ENCODE data around the gene FADS1. TPM values are rescaled to one million over a fixed set of nuclear protein-coding genes. Genes with fewer than 3 reads are reported as not detected.

FADS1 gene
- total RNA-seq, 1 donor from 2014 or later: 64.7 TPM

DNA sequence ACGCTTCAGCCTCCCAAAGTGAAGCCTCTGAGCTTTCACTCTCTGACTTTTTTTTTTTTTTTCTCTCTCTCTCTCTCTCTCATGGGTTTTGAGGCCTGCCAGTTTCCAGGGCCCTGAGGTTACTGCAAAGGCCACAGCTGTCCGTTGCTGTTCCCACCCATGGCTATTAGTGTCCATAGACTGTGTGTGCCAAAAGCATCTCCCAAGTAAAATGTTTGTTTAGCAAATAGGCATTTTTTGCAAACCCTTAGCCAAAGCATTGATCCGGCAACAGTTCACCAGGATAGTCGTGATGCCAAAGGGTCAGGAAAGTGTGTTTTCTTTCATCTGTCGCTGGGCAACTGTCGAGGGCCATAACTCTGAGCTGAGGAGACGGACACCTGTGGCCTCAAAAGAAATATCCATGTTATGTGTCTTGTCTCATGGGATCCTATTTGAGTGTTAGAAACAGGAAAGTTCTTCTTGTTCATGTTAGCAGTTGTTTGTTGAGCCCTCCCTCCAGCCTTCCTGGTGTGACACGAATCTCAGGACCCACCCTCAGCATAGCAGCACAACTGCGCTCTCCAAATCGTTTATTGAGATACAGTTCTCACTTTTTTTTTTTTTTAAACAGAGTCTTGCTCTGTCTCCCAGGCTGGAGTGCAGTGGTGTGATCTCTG, 29.7 kb upstream of the FADS1 start:
- DNase-seq (ENCODE audit: extremely low read depth, low read depth, low spot score): no peak

- no peak for DNase-seq (ENCODE audit: extremely low read depth, low read depth, low spot score)
Observed at GRCh38 chr11:61844909-61845565, 28.2 kb upstream of the FADS1 start.

- DNase-seq (ENCODE audit: extremely low read depth, low read depth, low spot score): no peak
Observed at GRCh38 chr11:61842528-61842820, 25.7 kb upstream of the FADS1 start.

DNA sequence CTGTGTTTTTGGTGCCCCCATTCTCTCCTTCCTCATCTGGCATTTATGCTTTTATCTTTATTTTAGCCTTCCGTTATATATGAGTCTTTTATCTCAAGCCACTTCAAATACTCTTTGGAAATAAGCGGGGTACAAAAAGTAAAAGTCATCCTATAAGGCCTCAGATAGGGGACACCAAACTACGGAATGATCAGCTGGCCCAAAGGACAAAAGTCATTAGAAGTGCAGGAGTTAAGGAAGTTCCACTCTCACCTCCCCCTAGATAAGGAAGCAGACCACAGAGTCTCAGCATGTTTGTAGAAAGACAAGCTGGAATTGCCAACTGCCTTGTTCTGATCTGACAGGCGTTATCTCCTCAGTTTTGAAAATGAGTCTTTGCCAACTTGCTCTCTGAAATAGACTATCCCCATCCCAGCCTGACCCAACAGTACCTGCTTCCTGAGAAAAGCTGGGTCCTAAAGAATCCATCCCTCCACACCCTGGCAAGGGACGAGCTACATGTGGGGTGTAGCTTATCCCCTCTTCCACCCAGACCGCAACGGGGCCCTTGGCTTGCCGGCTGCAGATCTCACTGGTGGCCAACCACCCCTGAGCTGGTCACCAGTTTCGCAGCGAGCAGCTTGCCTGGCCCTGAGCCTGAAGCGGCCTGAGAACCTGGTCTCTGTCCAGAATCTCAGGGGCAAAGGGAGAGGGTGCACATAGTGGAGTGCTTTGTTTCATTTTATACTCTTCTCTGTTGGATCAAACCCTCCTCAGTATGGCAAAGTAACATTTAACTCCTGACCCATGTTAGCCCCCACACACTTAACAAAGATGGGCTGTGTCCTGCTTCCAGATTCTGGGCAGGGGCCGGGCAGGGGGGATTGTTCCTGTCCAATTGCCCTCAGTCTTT, 25.1 kb upstream of the FADS1 start:
- no peak for DNase-seq (ENCODE audit: extremely low read depth, low read depth, low spot score)

DNA sequence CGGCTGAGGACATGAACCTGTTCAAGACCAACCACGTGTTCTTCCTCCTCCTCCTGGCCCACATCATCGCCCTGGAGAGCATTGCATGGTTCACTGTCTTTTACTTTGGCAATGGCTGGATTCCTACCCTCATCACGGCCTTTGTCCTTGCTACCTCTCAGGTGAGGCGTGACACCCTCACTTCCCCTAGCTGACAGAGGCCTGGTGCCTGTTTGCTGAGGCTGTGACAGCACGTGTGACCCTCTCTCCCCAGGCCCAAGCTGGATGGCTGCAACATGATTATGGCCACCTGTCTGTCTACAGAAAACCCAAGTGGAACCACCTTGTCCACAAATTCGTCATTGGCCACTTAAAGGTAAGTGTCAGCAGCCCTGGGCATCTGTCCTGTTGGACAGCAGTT, 23.6 kb upstream of the FADS1 start:
- no peak for DNase-seq (ENCODE audit: extremely low read depth, low read depth, low spot score)

- DNase-seq (ENCODE audit: extremely low read depth, low read depth, low spot score): no peak
Observed at GRCh38 chr11:61839742-61840141, 22.9 kb upstream of the FADS1 start.

DNA sequence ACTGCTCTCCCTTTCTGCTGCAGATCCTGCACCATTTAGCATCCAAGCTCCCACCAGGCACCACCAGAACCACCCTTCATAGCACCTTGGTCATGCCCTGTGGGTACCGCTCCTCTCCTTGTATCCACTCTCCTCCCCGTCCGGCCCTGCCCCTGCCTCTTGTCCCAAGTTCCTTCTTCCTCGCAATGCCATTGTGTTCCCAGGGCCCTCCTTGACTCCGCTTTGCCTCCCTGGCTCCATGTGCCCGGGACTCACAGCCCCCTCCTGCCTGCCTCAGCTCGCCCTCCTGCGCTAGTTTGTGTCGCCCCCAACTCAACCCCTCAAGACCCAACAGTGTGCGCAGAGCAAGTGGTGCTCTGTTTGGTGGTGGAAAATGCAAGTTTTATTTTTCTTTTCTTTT, 22.1 kb upstream of the FADS1 start:
- DNase-seq (ENCODE audit: extremely low read depth, low read depth, low spot score): no peak

DNA sequence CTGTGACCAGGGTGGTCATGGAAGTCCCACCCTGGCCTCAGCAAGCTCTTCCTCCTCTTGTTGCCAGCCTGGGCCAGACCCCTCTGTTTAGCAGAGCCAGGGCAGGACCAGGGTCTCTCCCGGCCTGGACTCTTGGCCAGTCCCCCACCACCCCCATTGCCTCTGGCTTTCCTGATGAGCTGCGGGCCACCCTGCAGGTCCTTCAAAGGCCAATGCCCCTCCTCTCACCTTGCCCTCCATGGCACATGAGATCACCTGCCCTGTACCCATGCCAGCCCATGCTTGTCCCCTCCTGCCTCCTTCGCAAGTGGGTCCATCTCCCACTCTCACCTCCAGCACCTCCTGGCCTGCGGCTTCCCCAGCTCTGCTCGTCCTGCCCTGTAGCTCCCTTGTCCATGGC, 21.7 kb upstream of the FADS1 start:
- DNase-seq (ENCODE audit: extremely low read depth, low read depth, low spot score): no peak

DNA sequence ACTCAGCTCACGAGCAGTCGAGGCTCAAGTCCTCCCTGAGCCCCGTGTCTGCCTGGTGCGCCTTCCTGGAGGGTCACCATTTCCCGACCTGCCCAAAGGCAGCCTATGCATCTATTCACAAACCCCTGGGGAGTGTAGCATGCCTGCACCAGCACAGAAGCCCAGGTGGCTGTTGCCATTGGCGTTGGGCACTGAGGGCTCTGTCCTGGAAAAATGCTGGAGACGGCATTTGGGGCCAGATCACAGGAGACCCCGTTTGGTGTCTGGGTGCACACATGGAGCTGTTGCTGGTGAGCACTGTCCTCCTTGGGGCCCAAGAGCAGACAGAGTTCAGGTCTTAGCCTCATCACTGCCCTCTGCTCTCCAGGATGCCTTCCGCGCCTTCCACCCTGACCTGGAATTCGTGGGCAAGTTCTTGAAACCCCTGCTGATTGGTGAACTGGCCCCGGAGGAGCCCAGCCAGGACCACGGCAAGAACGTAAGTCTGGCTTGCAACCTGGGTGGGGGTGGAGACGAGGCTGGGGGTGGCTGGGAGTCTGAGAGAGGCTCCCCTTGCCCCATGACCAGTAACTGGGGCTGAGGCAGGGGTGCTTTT, 20.7 kb upstream of the FADS1 start:
- DNase-seq (ENCODE audit: extremely low read depth, low read depth, low spot score): no peak

DNA sequence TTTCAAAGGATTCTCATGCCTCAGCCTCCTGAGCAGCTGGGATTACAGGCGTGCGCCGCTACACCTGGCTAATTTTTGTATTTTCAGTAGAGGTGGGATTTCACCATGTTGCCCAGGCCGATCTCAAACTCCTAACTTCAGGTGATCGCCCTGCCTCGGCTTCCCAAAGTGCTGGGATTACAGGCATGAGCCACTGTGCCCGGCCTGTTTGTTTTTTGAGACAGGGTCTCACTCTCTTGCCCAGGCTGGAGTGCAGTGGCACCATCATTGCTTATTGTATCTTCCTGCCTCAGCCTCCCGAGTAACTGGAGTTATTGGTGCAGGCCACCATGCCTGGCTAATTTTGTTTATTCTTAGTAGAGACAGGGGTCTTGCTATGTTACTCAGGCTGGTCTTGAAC, 19.4 kb upstream of the FADS1 start:
- DNase-seq (ENCODE audit: extremely low read depth, low read depth, low spot score): no peak

DNA sequence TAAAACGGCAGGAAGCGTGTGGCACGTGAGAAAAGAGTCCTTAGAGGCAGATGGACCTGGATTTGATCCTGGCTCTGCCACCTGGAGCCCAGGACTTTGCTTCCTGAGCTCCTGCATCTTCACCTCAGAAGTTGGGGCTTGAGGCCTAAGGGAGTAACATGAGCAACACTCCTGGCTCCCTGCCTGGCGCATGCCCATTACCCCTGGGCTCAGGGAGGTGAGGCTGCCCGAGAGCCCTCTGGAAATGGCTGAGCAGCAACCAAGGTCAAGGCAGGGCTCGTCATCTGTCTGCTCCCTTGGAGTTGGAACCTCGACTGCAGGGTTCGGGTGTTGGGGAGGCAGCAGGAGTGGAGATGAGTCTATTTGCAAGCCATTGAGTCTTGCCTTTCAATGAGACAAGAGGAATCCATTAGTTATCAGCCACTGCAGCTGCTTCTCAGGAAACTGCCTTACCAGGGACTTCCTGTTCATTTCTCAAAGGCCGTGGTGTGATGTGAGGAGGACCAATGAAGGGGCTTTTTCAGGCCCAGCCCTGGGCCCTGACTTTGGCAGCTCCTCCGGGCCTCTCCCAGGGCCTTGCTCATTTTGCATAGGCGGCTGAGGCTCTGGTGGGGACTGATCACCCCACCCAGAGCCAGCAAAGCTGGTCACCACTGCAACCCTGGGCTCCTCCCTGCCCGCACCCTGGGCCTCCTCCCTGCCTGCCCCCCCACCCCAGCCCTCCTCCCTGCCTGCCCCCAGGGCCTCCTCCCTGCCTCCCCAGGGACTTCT, 17.7 kb upstream of the FADS1 start:
- DNase-seq (ENCODE audit: extremely low read depth, low read depth, low spot score): no peak

- DNase-seq (ENCODE audit: extremely low read depth, low read depth, low spot score): no peak
Observed at GRCh38 chr11:61833926-61834277, 17.1 kb upstream of the FADS1 start.

DNA sequence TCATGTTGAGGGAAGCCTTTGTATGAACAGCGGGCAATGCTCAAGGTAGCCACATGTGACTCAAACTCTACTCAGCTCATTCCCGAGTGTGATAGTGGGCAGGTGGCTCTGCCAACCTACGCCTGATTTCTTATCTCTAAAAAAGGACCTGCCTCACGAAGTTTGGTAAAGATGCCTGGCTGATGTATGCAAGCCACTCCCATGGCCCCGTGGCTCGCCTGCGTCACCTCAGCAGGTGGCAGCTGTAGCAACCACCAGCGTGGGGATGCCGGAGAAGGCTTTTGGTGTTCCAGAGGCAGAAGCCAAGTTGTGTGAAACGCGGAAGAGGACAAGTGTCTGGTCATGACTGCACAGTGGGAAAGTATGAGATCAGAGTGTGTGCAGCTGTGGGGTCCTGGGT, 16.7 kb upstream of the FADS1 start:
- DNase-seq (ENCODE audit: extremely low read depth, low read depth, low spot score): no peak

GRCh38 chr11:61832754-61833153, 16.0 kb upstream of the FADS1 start:
- no peak for DNase-seq (ENCODE audit: extremely low read depth, low read depth, low spot score)

DNA sequence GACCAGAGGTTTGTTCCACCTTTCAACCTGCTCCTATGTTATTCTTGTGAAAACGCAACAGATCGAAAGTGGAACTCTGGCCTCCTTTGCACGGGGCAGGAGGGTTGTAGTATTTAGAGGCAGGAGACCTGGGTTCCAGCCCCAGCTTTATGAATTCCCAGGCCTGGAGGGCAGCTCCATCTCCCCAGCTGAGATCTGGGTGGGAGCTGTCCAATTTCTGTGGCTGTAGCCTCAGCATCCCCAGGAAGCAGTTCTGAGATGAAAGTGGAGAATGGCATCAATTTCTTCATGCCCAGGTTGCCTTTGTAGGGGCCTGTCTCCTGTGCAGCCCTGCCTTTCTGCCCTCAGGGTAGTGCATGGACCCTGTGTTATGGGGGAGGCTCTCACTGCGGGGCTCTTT, 15.4 kb upstream of the FADS1 start:
- DNase-seq (ENCODE audit: extremely low read depth, low read depth, low spot score): no peak

DNA sequence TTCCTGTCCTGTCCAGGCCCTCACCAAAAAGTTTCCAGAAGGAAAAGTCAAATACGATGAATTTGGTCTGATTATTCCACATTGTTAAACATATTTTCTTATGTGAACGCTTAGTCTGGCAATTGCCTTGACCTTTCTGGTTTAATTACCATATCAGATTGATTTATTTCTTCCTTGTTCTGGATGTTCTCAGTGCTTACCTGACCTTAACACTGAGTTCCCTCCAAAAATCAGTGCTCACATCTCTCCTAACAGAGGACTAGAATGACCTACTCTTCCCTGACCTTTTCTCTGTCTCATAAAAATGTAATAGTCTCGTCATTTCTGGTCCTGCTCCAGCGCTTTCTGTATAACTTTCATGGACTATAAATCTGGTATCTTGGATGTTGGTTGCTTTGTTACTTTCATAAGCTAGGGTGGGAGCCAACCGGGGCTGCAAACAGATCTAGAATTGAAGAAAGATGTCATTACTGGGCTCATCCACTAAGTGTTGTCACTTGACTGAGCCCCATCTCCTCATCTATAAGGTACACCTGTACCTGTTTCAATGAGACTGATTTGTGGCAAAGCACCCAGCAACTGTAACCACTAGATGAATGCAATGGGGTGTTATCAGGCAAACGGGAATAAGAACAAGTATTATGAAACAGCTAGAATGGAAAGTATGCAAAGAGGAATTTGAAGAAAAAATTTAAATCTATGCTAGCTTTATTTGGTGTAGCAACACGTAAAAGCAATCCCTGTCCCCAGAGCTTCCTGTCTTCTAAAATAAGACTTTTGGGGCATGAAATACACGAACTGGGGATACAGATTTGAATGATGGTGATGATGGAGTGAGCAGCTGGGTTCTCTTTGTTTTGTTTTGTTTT, 13.7 kb upstream of the FADS1 start:
- no peak for DNase-seq (ENCODE audit: extremely low read depth, low read depth, low spot score)

DNA sequence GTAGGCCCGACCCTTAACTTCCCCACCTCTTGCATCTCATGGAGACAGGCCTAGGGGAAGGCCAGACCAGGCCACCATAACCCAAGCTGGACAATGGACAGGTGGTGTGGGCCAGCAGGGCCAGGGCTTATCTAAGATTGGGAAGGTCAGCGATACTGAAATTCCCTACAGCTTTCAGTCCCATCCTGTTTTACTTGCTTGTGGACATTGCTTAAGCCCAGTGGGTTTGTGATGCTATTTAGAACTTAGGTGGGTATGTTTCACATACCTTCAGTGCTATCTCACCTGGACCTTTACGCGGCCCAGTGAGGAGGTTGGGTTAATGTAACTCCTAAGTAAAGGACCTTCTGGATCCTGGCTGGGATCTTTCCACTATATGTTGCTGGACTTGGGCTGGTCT, 13.0 kb upstream of the FADS1 start:
- DNase-seq (ENCODE audit: extremely low read depth, low read depth, low spot score): no peak

GRCh38 chr11:61828629-61829407, 12.0 kb upstream of the FADS1 start:
- DNase-seq (ENCODE audit: extremely low read depth, low read depth, low spot score): no peak

- DNase-seq (ENCODE audit: extremely low read depth, low read depth, low spot score): no peak
Observed at GRCh38 chr11:61828379-61828628, 11.5 kb upstream of the FADS1 start.
